Measurements from ENCODE around the gene GTF2H4.

The GTF2H4 gene

DNA sequence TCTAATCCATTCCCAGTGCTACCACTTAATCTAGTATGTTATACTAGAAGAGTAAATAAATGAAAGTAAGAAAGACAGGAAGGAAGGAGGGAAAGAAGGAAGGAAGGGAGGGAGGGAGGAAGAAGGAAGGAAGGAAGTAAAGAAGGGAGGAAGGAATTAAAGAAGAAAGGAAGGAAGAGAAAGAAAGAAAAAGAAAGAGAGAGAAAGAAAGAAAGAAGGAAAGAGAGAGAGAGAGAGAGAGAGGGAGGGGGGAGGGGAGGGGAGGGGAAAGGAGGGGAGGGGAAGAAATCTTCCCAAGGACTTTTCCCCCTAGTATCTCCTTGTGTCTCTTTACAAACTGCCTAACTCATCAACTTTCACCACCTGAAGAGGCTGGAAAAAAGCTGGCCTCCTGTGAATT lies 54.7 kb downstream of the GTF2H4 start:
- Histone ChIP-seq H3K9ac (ENCODE audit: low read length) (no peak overlapping the region), H3K4me1 (ENCODE audit: control insufficient read depth, insufficient read depth, low read length) (no peaks in the 10 kb centered on the region), H3K36me3 (ENCODE audit: control insufficient read depth, insufficient read depth, low read length) (no peaks in the 10 kb centered on the region), H3K27ac (ENCODE audit: low read depth, low read length) (no peak overlapping the region), H3K4me3 (ENCODE audit: low read length) (no peak overlapping the region), H3K27me3 (ENCODE audit: control insufficient read depth, insufficient read depth, low read length) (peaks cover 5% of the 10 kb centered on the region)

DNA sequence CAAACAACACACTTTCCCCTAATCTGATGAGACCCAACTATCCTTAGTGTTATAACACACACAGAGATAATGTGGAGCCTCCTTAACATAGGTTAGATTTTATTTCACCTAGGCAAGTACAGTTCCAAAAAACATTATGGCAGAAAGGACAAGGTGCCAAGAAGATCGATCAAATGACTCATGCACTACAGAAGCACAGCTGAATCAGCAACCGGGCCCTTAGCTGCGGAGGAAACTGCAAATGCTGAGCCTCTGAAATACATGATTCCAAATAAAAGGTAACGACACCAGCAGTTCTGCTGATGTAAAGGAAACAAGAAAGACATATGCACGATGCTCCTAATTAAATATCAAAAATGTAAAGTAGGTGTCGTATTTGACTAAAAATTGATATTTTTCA lies 55.6 kb downstream of the GTF2H4 start:
- peaks cover 3% of the 10 kb centered on the region for H3K27me3 ChIP-seq (ENCODE audit: control insufficient read depth, insufficient read depth, low read length)
- H3K9ac ChIP-seq (ENCODE audit: low read length): no peak overlapping the region
- H3K27ac ChIP-seq (ENCODE audit: low read depth, low read length): no peak overlapping the region
- no peaks in the 10 kb centered on the region for H3K36me3 ChIP-seq (ENCODE audit: control insufficient read depth, insufficient read depth, low read length)
- no peaks in the 10 kb centered on the region for H3K4me1 ChIP-seq (ENCODE audit: control insufficient read depth, insufficient read depth, low read length)
- H3K4me3 ChIP-seq (ENCODE audit: low read length): no peak overlapping the region
